NCI-H1436 (cell line): ENCODE results near the gene ATL2.

Source experiments
- DNase-seq: peaks from one replicate; lab custom pipeline; 2025; lab: John Stamatoyannopoulos, UW

The ATL2 gene

DNA sequence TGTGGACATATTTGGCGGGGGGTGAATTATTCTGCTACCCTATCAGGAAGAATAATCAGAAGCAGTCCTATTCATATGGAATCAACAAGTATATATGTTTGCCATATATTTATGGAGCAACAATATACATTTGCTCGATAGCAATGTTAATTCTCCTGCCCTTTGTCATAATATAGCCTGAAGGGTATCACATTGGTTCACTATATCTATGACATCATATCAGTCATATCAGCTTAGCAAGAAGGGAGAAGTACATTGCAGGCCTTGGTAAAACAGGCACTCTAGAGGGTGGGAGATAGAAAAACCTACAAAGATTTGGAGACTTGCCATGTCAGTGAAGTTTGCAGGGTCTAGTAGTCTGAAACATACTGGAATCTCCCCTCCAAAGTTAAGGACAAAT lies 128.4 kb downstream of the ATL2 start:
- no peak for DNase-seq

GRCh38 chr2:38248255-38248654 lies 128.8 kb downstream of the ATL2 start:
- no peak for DNase-seq

GRCh38 chr2:38246105-38246504 lies 131.0 kb downstream of the ATL2 start:
- DNase-seq: no peak

- DNase-seq: no peak
These were observed 131.9 kb downstream of the ATL2 start for GRCh38 chr2:38245114-38245641.

- no peak for DNase-seq
These were observed 132.8 kb downstream of the ATL2 start for GRCh38 chr2:38244301-38244700.
